Measurements from ENCODE around the gene OCLN. TPM values are rescaled to one million over a fixed set of nuclear protein-coding genes. Genes with fewer than 3 reads are reported as not detected.
A peak's percentile ranks its signal among the peaks of the same experiment; 100 is the strongest.
"Not testable (repeated sequence)": the region's sequence is repeated elsewhere in the genome, so short reads cannot be mapped to it uniquely, and the experiment has no call there.

Gene OCLN
- total and polyA plus RNA-seq, 2 experiments from 2014 or later = 72.7 to 119 TPM

GRCh38 chr5:69544602-69545001 is 52.0 kb downstream of the OCLN start:
- not testable (repeated sequence) for H3K79me2 ChIP-seq; H3K36me3 ChIP-seq (replicated peaks; ENCODE audit: insufficient read depth, low read depth); H3K27me3 ChIP-seq; DNase-seq (ENCODE audit: low spot score); H3K9me3 ChIP-seq (ENCODE audit: low read depth); H3K27ac ChIP-seq; H4K20me1 ChIP-seq (ENCODE audit: insufficient read depth, poor library complexity, severe bottlenecking); H3K4me3 ChIP-seq; H3K4me1 ChIP-seq (ENCODE audit: insufficient read depth); H2AFZ ChIP-seq; H3K4me2 ChIP-seq; H3K9me2 ChIP-seq (replicated peaks; ENCODE audit: insufficient read depth)
- no CpG with 5 or more reads among the region's 7 CpGs for WGBS (ENCODE audit: low lambda C conversion rate, missing lambda C conversion rate)

DNA sequence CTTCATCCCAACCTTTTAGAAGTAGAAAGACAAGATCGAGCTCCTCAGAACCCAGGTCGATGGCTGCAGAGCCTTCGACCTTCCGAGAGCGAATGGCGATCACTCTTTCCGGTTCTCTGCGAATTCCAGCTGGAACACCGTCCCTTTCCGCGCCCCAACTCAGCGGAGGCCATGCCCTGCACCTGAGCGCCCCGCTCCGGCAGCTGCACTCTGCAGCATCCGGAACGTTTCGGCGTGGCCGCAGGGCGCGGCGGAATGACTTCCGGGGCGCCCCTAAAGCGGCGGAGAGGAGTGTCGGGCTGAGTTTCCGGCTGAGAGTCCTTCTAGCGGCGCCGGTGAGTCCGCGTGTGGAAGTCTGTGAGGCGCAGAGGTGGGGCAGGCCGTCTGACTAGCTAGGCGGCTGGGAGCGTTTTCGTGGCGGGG is 67.3 kb downstream of the OCLN start, which contains the start of gene GTF2H2C:
Gene GTF2H2C (plus strand): TSS at position 284 of the 423 bp plus-strand sequence. CDS start 4,942 bp downstream, outside the sequence.
- peak within 1 kb of the TSS; percentile 94 for H3K27ac ChIP-seq
- H3K27me3 ChIP-seq; H3K9me2 ChIP-seq (replicated peaks; ENCODE audit: insufficient read depth); H4K20me1 ChIP-seq (ENCODE audit: insufficient read depth, poor library complexity, severe bottlenecking); H3K79me2 ChIP-seq; H3K9me3 ChIP-seq (ENCODE audit: low read depth); H3K36me3 ChIP-seq (replicated peaks; ENCODE audit: insufficient read depth, low read depth); H3K4me1 ChIP-seq (ENCODE audit: insufficient read depth): not testable (repeated sequence)
- 1% methylated on average over 39 of the region's 40 CpGs for WGBS (ENCODE audit: low lambda C conversion rate, missing lambda C conversion rate)
- H2AFZ ChIP-seq = peak within 1 kb of the TSS; percentile 66
- H3K4me2 ChIP-seq = peak within 1 kb of the TSS; percentile 83
- DNase-seq (ENCODE audit: low spot score) = peak; percentile 80
- H3K4me3 ChIP-seq = peak within 1 kb of the TSS; percentile 49
- TF ChIP-seq, protein P1, sequence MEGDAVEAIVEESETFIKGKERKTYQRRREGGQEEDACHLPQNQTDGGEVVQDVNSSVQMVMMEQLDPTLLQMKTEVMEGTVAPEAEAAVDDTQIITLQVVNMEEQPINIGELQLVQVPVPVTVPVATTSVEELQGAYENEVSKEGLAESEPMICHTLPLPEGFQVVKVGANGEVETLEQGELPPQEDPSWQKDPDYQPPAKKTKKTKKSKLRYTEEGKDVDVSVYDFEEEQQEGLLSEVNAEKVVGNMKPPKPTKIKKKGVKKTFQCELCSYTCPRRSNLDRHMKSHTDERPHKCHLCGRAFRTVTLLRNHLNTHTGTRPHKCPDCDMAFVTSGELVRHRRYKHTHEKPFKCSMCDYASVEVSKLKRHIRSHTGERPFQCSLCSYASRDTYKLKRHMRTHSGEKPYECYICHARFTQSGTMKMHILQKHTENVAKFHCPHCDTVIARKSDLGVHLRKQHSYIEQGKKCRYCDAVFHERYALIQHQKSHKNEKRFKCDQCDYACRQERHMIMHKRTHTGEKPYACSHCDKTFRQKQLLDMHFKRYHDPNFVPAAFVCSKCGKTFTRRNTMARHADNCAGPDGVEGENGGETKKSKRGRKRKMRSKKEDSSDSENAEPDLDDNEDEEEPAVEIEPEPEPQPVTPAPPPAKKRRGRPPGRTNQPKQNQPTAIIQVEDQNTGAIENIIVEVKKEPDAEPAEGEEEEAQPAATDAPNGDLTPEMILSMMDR (IDR thresholded peaks at IDR 0.05; ENCODE audit: poor library complexity) = peak; percentile 49

DNA sequence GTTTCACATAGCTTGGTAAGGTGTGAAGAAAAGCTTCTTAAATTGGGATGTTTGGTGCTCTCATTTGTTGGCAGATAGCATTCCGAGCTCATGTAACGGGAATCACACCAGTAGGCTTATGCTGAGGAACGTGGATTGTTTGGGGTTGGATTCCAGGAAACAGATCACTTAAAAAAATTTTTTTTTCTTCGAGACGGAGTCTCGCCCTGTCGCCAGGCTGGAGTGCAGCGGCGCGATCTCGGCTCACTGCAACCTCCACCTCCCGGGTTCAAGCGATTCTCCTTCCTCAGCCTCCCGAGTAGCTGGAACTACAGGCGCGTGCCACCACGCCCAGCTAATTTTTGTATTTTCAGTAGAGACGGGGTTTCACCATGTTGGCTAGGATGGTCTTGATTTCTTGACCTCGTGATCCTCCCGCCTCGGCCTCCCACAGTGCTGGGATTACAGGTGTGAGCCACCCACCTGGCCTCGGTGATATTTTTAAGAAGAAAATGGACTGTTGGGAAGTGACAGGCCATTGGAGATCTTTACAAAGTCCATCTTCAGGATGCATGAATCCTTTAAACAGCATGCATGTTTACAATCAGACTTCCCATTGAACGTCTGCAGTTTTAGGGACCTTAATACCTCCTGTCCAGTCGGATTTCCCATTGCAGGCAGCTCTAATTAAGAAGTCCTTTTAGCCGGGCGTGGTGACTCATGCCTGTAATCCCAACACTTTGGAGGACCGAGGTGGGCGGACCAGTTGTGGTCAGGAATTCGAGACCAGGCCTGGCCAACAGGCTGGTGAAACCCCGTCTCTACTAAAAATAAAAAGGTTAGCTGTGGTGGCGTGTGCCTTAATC is 68.2 kb downstream of the OCLN start:
- not testable (repeated sequence) for DNase-seq (ENCODE audit: low spot score)

GRCh38 chr5:69566172-69566571 is 73.6 kb downstream of the OCLN start:
- not testable (repeated sequence) for H3K9me3 ChIP-seq (ENCODE audit: low read depth); H3K79me2 ChIP-seq; H4K20me1 ChIP-seq (ENCODE audit: insufficient read depth, poor library complexity, severe bottlenecking); H3K9me2 ChIP-seq (replicated peaks; ENCODE audit: insufficient read depth); H3K36me3 ChIP-seq (replicated peaks; ENCODE audit: insufficient read depth, low read depth); DNase-seq (ENCODE audit: low spot score); H3K27me3 ChIP-seq; H3K27ac ChIP-seq; H3K4me3 ChIP-seq; H3K4me2 ChIP-seq; H3K4me1 ChIP-seq (ENCODE audit: insufficient read depth); H2AFZ ChIP-seq
- WGBS (ENCODE audit: low lambda C conversion rate, missing lambda C conversion rate) = 88% methylated on average over 2 of the region's 2 CpGs

More for the DNA sequence above, 68.2 kb downstream of the OCLN start:
- Histone ChIP-seq H3K27ac (peak overlapping the region; percentile 41), H3K4me3 (peak overlapping the region; percentile 33), H2AFZ (peak overlapping the region; percentile 31), H3K4me2 (peak overlapping the region; percentile 74)
- H3K9me2 ChIP-seq (replicated peaks; ENCODE audit: insufficient read depth); H4K20me1 ChIP-seq (ENCODE audit: insufficient read depth, poor library complexity, severe bottlenecking); H3K79me2 ChIP-seq; H3K36me3 ChIP-seq (replicated peaks; ENCODE audit: insufficient read depth, low read depth); H3K27me3 ChIP-seq; H3K4me1 ChIP-seq (ENCODE audit: insufficient read depth); H3K9me3 ChIP-seq (ENCODE audit: low read depth): not testable (repeated sequence)
- WGBS (ENCODE audit: low lambda C conversion rate, missing lambda C conversion rate) = 27% methylated on average over 26 of the region's 31 CpGs

GRCh38 chr5:69568072-69568471 is 75.5 kb downstream of the OCLN start:
- DNase-seq (ENCODE audit: low spot score); H3K9me2 ChIP-seq (replicated peaks; ENCODE audit: insufficient read depth); H3K27ac ChIP-seq; H3K79me2 ChIP-seq; H4K20me1 ChIP-seq (ENCODE audit: insufficient read depth, poor library complexity, severe bottlenecking); H3K9me3 ChIP-seq (ENCODE audit: low read depth); H3K27me3 ChIP-seq; H3K4me3 ChIP-seq; H2AFZ ChIP-seq; H3K36me3 ChIP-seq (replicated peaks; ENCODE audit: insufficient read depth, low read depth); H3K4me1 ChIP-seq (ENCODE audit: insufficient read depth); H3K4me2 ChIP-seq: not testable (repeated sequence)
- WGBS (ENCODE audit: low lambda C conversion rate, missing lambda C conversion rate) = no CpG with 5 or more reads among the region's 2 CpGs

- H3K4me2 ChIP-seq; H3K9me2 ChIP-seq (replicated peaks; ENCODE audit: insufficient read depth); H3K4me1 ChIP-seq (ENCODE audit: insufficient read depth); H2AFZ ChIP-seq; H3K79me2 ChIP-seq; DNase-seq (ENCODE audit: low spot score); H3K27ac ChIP-seq; H3K27me3 ChIP-seq; H3K36me3 ChIP-seq (replicated peaks; ENCODE audit: insufficient read depth, low read depth); H4K20me1 ChIP-seq (ENCODE audit: insufficient read depth, poor library complexity, severe bottlenecking); H3K9me3 ChIP-seq (ENCODE audit: low read depth); H3K4me3 ChIP-seq: not testable (repeated sequence)
- WGBS (ENCODE audit: low lambda C conversion rate, missing lambda C conversion rate) = no CpG with 5 or more reads among the region's 2 CpGs
These were observed 90.8 kb downstream of the OCLN start for GRCh38 chr5:69583356-69583755.

DNA sequence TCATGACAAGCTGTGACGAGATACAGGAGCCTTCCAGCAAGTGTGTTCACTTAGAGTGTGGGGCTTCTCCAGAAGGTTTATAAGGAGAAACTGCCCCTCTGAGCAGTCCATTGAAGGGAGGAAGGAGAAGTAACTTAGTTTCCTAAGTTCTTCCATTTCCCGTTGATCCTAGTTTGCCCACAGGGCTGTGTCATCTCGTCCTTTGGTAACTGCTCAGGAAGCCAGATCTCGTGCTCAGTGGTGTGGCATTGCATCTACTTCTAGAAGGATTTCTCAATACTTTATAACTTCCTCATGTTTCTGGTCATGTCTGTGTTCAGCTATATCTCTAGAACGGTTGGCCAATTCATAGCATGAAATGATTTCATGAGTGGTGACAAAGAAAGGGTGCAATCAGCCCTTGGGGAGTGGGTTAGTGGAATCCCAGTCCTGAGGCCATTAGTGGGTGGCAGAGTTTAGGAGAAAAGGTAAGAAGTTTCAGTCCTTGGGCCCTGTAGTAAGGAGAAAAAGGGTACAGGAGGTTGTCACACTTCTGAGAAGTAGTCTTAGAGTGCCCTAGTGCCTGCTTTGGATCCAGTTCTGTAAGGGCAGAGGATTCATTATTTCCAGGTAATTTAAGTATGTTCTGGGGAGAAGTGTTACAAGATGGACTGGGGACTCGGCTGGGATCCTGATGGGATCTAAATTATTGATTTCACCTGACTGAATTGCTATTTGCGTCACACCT is 103.7 kb downstream of the OCLN start:
- not testable (repeated sequence) for H3K9me2 ChIP-seq (replicated peaks; ENCODE audit: insufficient read depth); DNase-seq (ENCODE audit: low spot score); H3K4me2 ChIP-seq; H3K27me3 ChIP-seq; H3K79me2 ChIP-seq; H3K36me3 ChIP-seq (replicated peaks; ENCODE audit: insufficient read depth, low read depth); H4K20me1 ChIP-seq (ENCODE audit: insufficient read depth, poor library complexity, severe bottlenecking); H3K9me3 ChIP-seq (ENCODE audit: low read depth); H3K4me1 ChIP-seq (ENCODE audit: insufficient read depth); H2AFZ ChIP-seq; H3K4me3 ChIP-seq; H3K27ac ChIP-seq
- no CpG with 5 or more reads among the region's 7 CpGs for WGBS (ENCODE audit: low lambda C conversion rate, missing lambda C conversion rate)

- not testable (repeated sequence) for H3K4me3 ChIP-seq; H3K4me1 ChIP-seq (ENCODE audit: insufficient read depth); H3K27me3 ChIP-seq; H3K36me3 ChIP-seq (replicated peaks; ENCODE audit: insufficient read depth, low read depth); H3K79me2 ChIP-seq; H3K4me2 ChIP-seq; H3K9me3 ChIP-seq (ENCODE audit: low read depth); H3K9me2 ChIP-seq (replicated peaks; ENCODE audit: insufficient read depth); H2AFZ ChIP-seq; H3K27ac ChIP-seq; H4K20me1 ChIP-seq (ENCODE audit: insufficient read depth, poor library complexity, severe bottlenecking); DNase-seq (ENCODE audit: low spot score)
- no CpG with 5 or more reads among the region's 6 CpGs for WGBS (ENCODE audit: low lambda C conversion rate, missing lambda C conversion rate)
These were observed 109.4 kb downstream of the OCLN start for GRCh38 chr5:69601947-69602346.
